ENCODE data around the gene CLCN7. TPM values are rescaled to one million over a fixed set of nuclear protein-coding genes. Genes with fewer than 3 reads are reported as not detected.

Gene CLCN7
- total and polyA plus RNA-seq, 9 donors, result 16.3 to 70.9 (median 54.4) TPM

- no peaks in the 10 kb centered on the region for H3K9me3 ChIP-seq
- TF ChIP-seq POLR2A (IDR thresholded peaks at IDR 0.05), result no peak
- TF ChIP-seq CTCF (IDR thresholded peaks at IDR 0.05), result no peak
- TF ChIP-seq EP300 (IDR thresholded peaks at IDR 0.05), result no peak
- no peaks in the 10 kb centered on the region for H3K4me1 ChIP-seq (ENCODE audit: insufficient read depth)
- no peak for DNase-seq
- 81 to 91% (median 85%) methylated on average over 16 of the region's 16 CpGs for WGBS, 3 donors
- H3K4me3 ChIP-seq, result no peak overlapping the region
- H3K36me3 ChIP-seq, result no peaks in the 10 kb centered on the region
- intact Hi-C loops (cut with DNase I), result no loop called here
- no peaks in the 10 kb centered on the region for H3K27me3 ChIP-seq
- H3K27ac ChIP-seq, result no peak overlapping the region
Observed at GRCh38 chr16:1456951-1457350, 17.9 kb downstream of the CLCN7 start.

- WGBS, 3 donors, result 88 to 93% (median 92%) methylated on average over 40 to 41 of the region's 41 CpGs
- H3K36me3 ChIP-seq, result no peaks in the 10 kb centered on the region
- no peak overlapping the region for H3K27ac ChIP-seq
- intact Hi-C loops (cut with DNase I), result no loop called here
- no peak for DNase-seq
- H3K27me3 ChIP-seq, result no peaks in the 10 kb centered on the region
- no peak overlapping the region for H3K4me3 ChIP-seq
- no peak for TF ChIP-seq POLR2A (IDR thresholded peaks at IDR 0.05)
- TF ChIP-seq EP300 (IDR thresholded peaks at IDR 0.05), result no peak
- H3K9me3 ChIP-seq, result no peaks in the 10 kb centered on the region
- no peaks in the 10 kb centered on the region for H3K4me1 ChIP-seq (ENCODE audit: insufficient read depth)
Observed at GRCh38 chr16:1455190-1456171, 19.3 kb downstream of the CLCN7 start.

- no peaks in the 10 kb centered on the region for H3K9me3 ChIP-seq
- H3K4me3 ChIP-seq, result no peak overlapping the region
- TF ChIP-seq CTCF (IDR thresholded peaks at IDR 0.05), result no peak
- no peak for TF ChIP-seq POLR2A (IDR thresholded peaks at IDR 0.05)
- no peak for TF ChIP-seq EP300 (IDR thresholded peaks at IDR 0.05)
- no peaks in the 10 kb centered on the region for H3K36me3 ChIP-seq
- no peak for DNase-seq
- WGBS, 3 donors, result 90 to 96% (median 90%) methylated on average over 11 to 17 of the region's 17 CpGs
- H3K27ac ChIP-seq, result no peak overlapping the region
- H3K4me1 ChIP-seq (ENCODE audit: insufficient read depth), result no peaks in the 10 kb centered on the region
- no peaks in the 10 kb centered on the region for H3K27me3 ChIP-seq
- intact Hi-C loops (cut with DNase I), result no loop called here
Observed at GRCh38 chr16:1454561-1454960, 20.3 kb downstream of the CLCN7 start.

- Histone ChIP-seq H3K4me1 (ENCODE audit: insufficient read depth) (no peaks in the 10 kb centered on the region), H3K9me3 (no peaks in the 10 kb centered on the region), H3K36me3 (no peaks in the 10 kb centered on the region), H3K27ac (no peak overlapping the region), H3K27me3 (no peaks in the 10 kb centered on the region), H3K4me3 (no peak overlapping the region)
- intact Hi-C loops (cut with DNase I), result no loop called here
- TF ChIP-seq POLR2A (IDR thresholded peaks at IDR 0.05), result no peak
- no peak for TF ChIP-seq EP300 (IDR thresholded peaks at IDR 0.05)
- DNase-seq, result no peak
- WGBS, 3 donors, result 93 to 96% (median 94%) methylated on average over 19 of the region's 19 CpGs
Observed at GRCh38 chr16:1453316-1453715, 21.5 kb downstream of the CLCN7 start.

- intact Hi-C loops (cut with DNase I), result no loop called here
- H3K36me3 ChIP-seq, result no peaks in the 10 kb centered on the region
Observed at GRCh38 chr16:1452530-1452929, 22.3 kb downstream of the CLCN7 start.

More at GRCh38 chr16:1452530-1452929, 22.3 kb downstream of the CLCN7 start:
- DNase-seq, result no peak
- Histone ChIP-seq H3K4me1 (ENCODE audit: insufficient read depth) (no peaks in the 10 kb centered on the region), H3K27ac (no peak overlapping the region), H3K27me3 (no peaks in the 10 kb centered on the region), H3K9me3 (no peaks in the 10 kb centered on the region), H3K4me3 (no peak overlapping the region)
- TF ChIP-seq CTCF (IDR thresholded peaks at IDR 0.05) (no peak), EP300 (IDR thresholded peaks at IDR 0.05) (no peak), POLR2A (IDR thresholded peaks at IDR 0.05) (no peak)
- 90 to 97% (median 93%) methylated on average over 20 of the region's 20 CpGs for WGBS, 3 donors

Measured in ovary (tissue), 9 donors.